GM23338 (cell line): ENCODE results near the gene KSR2. TPM values are rescaled to one million over a fixed set of nuclear protein-coding genes. Genes with fewer than 3 reads are reported as not detected.

Experiments used
- ATAC-seq: fragments of 200-7000 bp; cut with Tn5 transposase; 3 replicates; pipeline ENCODE4 v1.9.1; 2020
- DNase-seq: peaks from one replicate; pipeline ENCODE4 v3.0.0-alpha.2; 2015; ENCODE audit warnings: low spot score
- H2AFZ ChIP-seq: fragments of 200-600 bp; sonication (generic); 2 replicates; pipeline ENCODE4 v1.8.0; 2016; ENCODE audit warnings: antibody characterized with exemption, mild to moderate bottlenecking, moderate library complexity
- H3F3A ChIP-seq: fragments of 200-600 bp; sonication (generic); replicated peaks from 2 replicates; pipeline ENCODE4 v1.8.0; 2017; ENCODE audit warnings: antibody characterized with exemption, mixed run types, low read depth
- H3K27ac ChIP-seq: fragments of 200-600 bp; sonication (generic); 2 replicates; pipeline ENCODE4 v1.6.1; 2016; ENCODE audit warnings: low read depth
- H3K27me3 ChIP-seq: fragments of 200-600 bp; sonication (generic); 2 replicates; pipeline ENCODE4 v1.8.0; 2016; ENCODE audit warnings: mild to moderate bottlenecking, mixed run types, moderate library complexity; ENCODE audit not compliant: insufficient read depth
- H3K36me3 ChIP-seq: fragments of 200-600 bp; sonication (generic); 2 replicates; pipeline ENCODE4 v1.8.0; 2016; ENCODE audit warnings: mild to moderate bottlenecking; ENCODE audit not compliant: insufficient read depth
- H3K4me1 ChIP-seq: fragments of 200-600 bp; sonication (generic); 2 replicates; pipeline ENCODE4 v1.8.0; 2016; ENCODE audit warnings: mild to moderate bottlenecking, moderate library complexity; ENCODE audit not compliant: insufficient read depth
- H3K4me2 ChIP-seq: fragments of 200-600 bp; sonication (generic); 2 replicates; pipeline ENCODE4 v1.7.1; 2017; ENCODE audit warnings: mixed run types
- H3K4me3 ChIP-seq: fragments of 200-600 bp; sonication (generic); 2 replicates; pipeline ENCODE4 v1.6.1; 2016; ENCODE audit warnings: mixed run types
- H3K79me2 ChIP-seq: fragments of 200-600 bp; sonication (generic); replicated peaks from 2 replicates; pipeline ENCODE4 v1.8.0; 2017; ENCODE audit warnings: mild to moderate bottlenecking; ENCODE audit not compliant: insufficient read depth
- H3K9me2 ChIP-seq: fragments of 200-600 bp; sonication (generic); 2 replicates; pipeline ENCODE4 v1.8.0; 2017; ENCODE audit not compliant: insufficient read depth
- H4K20me1 ChIP-seq: fragments of 200-600 bp; sonication (generic); replicated peaks from 2 replicates; pipeline ENCODE4 v1.8.0; 2017; ENCODE audit warnings: mild to moderate bottlenecking; ENCODE audit not compliant: insufficient read depth
- H3K27ac Mint-ChIP-seq: 2 replicates; pipeline ENCODE4 v1.8.0; 2020; ENCODE audit warnings: inconsistent platforms, mild to moderate bottlenecking, moderate library complexity, mixed read lengths
- H3K27me3 Mint-ChIP-seq: 3 replicates; pipeline ENCODE4 v1.8.0; 2022; ENCODE audit warnings: low read depth, mild to moderate bottlenecking, moderate library complexity, mixed read lengths, inconsistent platforms; ENCODE audit not compliant: insufficient read depth, poor library complexity
- H3K36me3 Mint-ChIP-seq: 3 replicates; pipeline ENCODE4 v1.8.0; 2021; ENCODE audit warnings: low read depth, mild to moderate bottlenecking, inconsistent platforms, moderate library complexity, mixed read lengths
- H3K4me1 Mint-ChIP-seq: 3 replicates; pipeline ENCODE4 v1.8.0; 2020; ENCODE audit warnings: mild to moderate bottlenecking, inconsistent platforms, mixed read lengths
- H3K4me3 Mint-ChIP-seq: 3 replicates; pipeline ENCODE4 v1.8.0; 2021; ENCODE audit warnings: moderate library complexity, mild to moderate bottlenecking, inconsistent platforms, mixed read lengths
- H3K9me3 Mint-ChIP-seq: 3 replicates; pipeline ENCODE4 v1.8.0; 2020; ENCODE audit warnings: moderate library complexity, mild to moderate bottlenecking, inconsistent platforms, mixed read lengths
- CREB1 ChIP-seq: fragments of 250-450 bp; sonication (Bioruptor Pico); IDR thresholded peaks from 2 replicates; pipeline ENCODE4 v1.5.0; 2020; ENCODE audit warnings: low read depth, mild to moderate bottlenecking, moderate library complexity
- EZH2 ChIP-seq: fragments of 200-600 bp; sonication (generic); IDR thresholded peaks from one replicate; pipeline ENCODE4 v1.8.0; 2017; ENCODE audit warnings: antibody characterized with exemption, mild to moderate bottlenecking, low read depth; ENCODE audit not compliant: unreplicated experiment
- EZH2phosphoT487 ChIP-seq: fragments of 200-600 bp; sonication (generic); IDR thresholded peaks from one replicate; pipeline ENCODE4 v1.8.1; 2018; ENCODE audit warnings: antibody characterized with exemption; ENCODE audit not compliant: unreplicated experiment
- JUNB ChIP-seq: IDR thresholded peaks from one replicate; pipeline ENCODE4 v1.6.1; 2016; ENCODE audit warnings: antibody characterized with exemption; ENCODE audit not compliant: unreplicated experiment
- NANOG ChIP-seq: IDR thresholded peaks from 2 replicates; pipeline ENCODE4 v1.6.1; 2016; ENCODE audit warnings: antibody characterized with exemption, borderline replicate concordance
- POLR2AphosphoS5 ChIP-seq: IDR thresholded peaks from 2 replicates; pipeline ENCODE4 v1.6.1; 2016; ENCODE audit warnings: antibody characterized with exemption, low read depth
- STAT1 ChIP-seq: IDR thresholded peaks from one replicate; pipeline ENCODE4 v1.6.1; 2016; ENCODE audit warnings: antibody characterized with exemption; ENCODE audit not compliant: unreplicated experiment
- ZNF114 ChIP-seq: fragments of 250-450 bp; sonication (Bioruptor Pico); IDR thresholded peaks from 2 replicates; pipeline ENCODE4 v1.5.0; 2020; ENCODE audit warnings: mild to moderate bottlenecking, moderate library complexity
- ZNF331 ChIP-seq: fragments of 250-450 bp; sonication (Bioruptor Pico); IDR thresholded peaks from 2 replicates; pipeline ENCODE4 v1.5.0; 2020; ENCODE audit warnings: low read depth, mild to moderate bottlenecking, moderate library complexity
- polyA plus RNA-seq: library from polyadenylated mRNA; unstranded; fragments of >200 nt; fragmentation: Nextera tagmentation; extraction: Ambion mirVana; gene quantifications from 2 replicates; pipeline ENCODE4 v1.2.1, GENCODE V29; 2016
- total RNA-seq: library from RNA; depleted of rRNA; stranded (reverse); fragments of >200 nt; shearing (Covaris generic); gene quantifications from 2 replicates; pipeline ENCODE4 v1.2.3, GENCODE V29; 2014
- TF ChIP-seq, protein P1 (sequence below), 2 experiments: fragments of 200-600 bp in 1 of 2; sonication (generic) in 1 of 2; conservative IDR thresholded peaks; 2 replicates each; pipeline versions ENCODE4 v1.5.1 to v1.6.1; 2016 to 2017; ENCODE audit warnings: antibody characterized with exemption in 2 of 2, low read depth in 2 of 2, mild to moderate bottlenecking in 2 of 2, moderate library complexity in 1 of 2
- TF ChIP-seq, protein P2 (sequence below): IDR thresholded peaks from 2 replicates; pipeline ENCODE4 v1.6.1; 2016; ENCODE audit warnings: antibody characterized with exemption
- TF ChIP-seq, protein P3 (sequence below): fragments of 250-450 bp; sonication (Bioruptor Pico); IDR thresholded peaks from 2 replicates; pipeline ENCODE4 v1.5.0; 2020; ENCODE audit warnings: mild to moderate bottlenecking, moderate library complexity
- TF ChIP-seq, protein P4 (sequence below): IDR thresholded peaks from one replicate; pipeline ENCODE4 v1.6.1; 2018; ENCODE audit warnings: antibody characterized with exemption; ENCODE audit not compliant: unreplicated experiment

Gene KSR2
- total and polyA plus RNA-seq, 2 experiments from 2014 or later: 1.1 to 2.7 TPM

DNA sequence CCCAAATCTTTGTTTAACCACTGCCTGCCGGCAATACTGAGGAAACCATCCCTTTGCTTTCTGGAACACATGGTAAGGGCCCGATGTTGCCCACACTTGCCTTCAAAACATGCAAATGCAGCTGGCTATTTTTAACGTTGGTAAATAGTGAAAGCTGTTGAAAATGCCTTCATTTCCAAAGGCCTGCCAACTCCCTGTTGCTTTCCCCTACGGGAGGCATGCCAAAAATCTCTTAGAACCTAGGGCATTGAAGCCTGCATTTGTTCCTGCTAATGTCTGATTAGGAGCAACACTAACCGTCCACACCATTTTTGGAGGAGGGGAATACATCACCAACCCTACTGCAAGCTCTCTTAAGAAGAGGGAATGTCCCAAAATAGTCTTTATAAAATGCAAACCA is 454.8 kb downstream of the KSR2 start:
- TF ChIP-seq, protein P1, sequence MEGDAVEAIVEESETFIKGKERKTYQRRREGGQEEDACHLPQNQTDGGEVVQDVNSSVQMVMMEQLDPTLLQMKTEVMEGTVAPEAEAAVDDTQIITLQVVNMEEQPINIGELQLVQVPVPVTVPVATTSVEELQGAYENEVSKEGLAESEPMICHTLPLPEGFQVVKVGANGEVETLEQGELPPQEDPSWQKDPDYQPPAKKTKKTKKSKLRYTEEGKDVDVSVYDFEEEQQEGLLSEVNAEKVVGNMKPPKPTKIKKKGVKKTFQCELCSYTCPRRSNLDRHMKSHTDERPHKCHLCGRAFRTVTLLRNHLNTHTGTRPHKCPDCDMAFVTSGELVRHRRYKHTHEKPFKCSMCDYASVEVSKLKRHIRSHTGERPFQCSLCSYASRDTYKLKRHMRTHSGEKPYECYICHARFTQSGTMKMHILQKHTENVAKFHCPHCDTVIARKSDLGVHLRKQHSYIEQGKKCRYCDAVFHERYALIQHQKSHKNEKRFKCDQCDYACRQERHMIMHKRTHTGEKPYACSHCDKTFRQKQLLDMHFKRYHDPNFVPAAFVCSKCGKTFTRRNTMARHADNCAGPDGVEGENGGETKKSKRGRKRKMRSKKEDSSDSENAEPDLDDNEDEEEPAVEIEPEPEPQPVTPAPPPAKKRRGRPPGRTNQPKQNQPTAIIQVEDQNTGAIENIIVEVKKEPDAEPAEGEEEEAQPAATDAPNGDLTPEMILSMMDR (conservative IDR thresholded peaks at IDR 0.05; ENCODE audit: low read depth in 2 of 2): no peak
- TF ChIP-seq STAT1: no peak
- TF ChIP-seq NANOG: no peak
- TF ChIP-seq ZNF114 (CRISPR knock-in tag): no peak
- TF ChIP-seq, protein P2, sequence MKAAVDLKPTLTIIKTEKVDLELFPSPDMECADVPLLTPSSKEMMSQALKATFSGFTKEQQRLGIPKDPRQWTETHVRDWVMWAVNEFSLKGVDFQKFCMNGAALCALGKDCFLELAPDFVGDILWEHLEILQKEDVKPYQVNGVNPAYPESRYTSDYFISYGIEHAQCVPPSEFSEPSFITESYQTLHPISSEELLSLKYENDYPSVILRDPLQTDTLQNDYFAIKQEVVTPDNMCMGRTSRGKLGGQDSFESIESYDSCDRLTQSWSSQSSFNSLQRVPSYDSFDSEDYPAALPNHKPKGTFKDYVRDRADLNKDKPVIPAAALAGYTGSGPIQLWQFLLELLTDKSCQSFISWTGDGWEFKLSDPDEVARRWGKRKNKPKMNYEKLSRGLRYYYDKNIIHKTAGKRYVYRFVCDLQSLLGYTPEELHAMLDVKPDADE: no peak
- no peak for TF ChIP-seq CREB1
- TF ChIP-seq EZH2: no peak
- TF ChIP-seq ZNF331 (CRISPR knock-in tag): no peak
- TF ChIP-seq POLR2AphosphoS5: no peak
- no peak for TF ChIP-seq EZH2phosphoT487
- TF ChIP-seq, protein P3, sequence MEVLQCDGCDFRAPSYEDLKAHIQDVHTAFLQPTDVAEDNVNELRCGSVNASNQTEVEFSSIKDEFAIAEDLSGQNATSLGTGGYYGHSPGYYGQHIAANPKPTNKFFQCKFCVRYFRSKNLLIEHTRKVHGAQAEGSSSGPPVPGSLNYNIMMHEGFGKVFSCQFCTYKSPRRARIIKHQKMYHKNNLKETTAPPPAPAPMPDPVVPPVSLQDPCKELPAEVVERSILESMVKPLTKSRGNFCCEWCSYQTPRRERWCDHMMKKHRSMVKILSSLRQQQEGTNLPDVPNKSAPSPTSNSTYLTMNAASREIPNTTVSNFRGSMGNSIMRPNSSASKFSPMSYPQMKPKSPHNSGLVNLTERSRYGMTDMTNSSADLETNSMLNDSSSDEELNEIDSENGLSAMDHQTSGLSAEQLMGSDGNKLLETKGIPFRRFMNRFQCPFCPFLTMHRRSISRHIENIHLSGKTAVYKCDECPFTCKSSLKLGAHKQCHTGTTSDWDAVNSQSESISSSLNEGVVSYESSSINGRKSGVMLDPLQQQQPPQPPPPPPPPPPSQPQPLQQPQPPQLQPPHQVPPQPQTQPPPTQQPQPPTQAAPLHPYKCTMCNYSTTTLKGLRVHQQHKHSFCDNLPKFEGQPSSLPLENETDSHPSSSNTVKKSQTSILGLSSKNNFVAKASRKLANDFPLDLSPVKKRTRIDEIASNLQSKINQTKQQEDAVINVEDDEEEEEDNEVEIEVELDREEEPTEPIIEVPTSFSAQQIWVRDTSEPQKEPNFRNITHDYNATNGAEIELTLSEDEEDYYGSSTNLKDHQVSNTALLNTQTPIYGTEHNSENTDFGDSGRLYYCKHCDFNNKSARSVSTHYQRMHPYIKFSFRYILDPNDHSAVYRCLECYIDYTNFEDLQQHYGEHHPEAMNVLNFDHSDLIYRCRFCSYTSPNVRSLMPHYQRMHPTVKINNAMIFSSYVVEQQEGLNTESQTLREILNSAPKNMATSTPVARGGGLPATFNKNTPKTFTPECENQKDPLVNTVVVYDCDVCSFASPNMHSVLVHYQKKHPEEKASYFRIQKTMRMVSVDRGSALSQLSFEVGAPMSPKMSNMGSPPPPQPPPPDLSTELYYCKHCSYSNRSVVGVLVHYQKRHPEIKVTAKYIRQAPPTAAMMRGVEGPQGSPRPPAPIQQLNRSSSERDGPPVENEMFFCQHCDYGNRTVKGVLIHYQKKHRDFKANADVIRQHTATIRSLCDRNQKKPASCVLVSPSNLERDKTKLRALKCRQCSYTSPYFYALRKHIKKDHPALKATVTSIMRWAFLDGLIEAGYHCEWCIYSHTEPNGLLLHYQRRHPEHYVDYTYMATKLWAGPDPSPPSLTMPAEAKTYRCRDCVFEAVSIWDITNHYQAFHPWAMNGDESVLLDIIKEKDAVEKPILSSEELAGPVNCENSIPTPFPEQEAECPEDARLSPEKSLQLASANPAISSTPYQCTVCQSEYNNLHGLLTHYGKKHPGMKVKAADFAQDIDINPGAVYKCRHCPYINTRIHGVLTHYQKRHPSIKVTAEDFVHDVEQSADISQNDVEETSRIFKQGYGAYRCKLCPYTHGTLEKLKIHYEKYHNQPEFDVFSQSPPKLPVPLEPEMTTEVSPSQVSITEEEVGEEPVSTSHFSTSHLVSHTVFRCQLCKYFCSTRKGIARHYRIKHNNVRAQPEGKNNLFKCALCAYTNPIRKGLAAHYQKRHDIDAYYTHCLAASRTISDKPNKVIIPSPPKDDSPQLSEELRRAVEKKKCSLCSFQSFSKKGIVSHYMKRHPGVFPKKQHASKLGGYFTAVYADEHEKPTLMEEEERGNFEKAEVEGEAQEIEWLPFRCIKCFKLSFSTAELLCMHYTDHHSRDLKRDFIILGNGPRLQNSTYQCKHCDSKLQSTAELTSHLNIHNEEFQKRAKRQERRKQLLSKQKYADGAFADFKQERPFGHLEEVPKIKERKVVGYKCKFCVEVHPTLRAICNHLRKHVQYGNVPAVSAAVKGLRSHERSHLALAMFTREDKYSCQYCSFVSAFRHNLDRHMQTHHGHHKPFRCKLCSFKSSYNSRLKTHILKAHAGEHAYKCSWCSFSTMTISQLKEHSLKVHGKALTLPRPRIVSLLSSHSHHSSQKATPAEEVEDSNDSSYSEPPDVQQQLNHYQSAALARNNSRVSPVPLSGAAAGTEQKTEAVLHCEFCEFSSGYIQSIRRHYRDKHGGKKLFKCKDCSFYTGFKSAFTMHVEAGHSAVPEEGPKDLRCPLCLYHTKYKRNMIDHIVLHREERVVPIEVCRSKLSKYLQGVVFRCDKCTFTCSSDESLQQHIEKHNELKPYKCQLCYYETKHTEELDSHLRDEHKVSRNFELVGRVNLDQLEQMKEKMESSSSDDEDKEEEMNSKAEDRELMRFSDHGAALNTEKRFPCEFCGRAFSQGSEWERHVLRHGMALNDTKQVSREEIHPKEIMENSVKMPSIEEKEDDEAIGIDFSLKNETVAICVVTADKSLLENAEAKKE (CRISPR knock-in tag): no peak
- TF ChIP-seq JUNB: no peak
- TF ChIP-seq, protein P4, sequence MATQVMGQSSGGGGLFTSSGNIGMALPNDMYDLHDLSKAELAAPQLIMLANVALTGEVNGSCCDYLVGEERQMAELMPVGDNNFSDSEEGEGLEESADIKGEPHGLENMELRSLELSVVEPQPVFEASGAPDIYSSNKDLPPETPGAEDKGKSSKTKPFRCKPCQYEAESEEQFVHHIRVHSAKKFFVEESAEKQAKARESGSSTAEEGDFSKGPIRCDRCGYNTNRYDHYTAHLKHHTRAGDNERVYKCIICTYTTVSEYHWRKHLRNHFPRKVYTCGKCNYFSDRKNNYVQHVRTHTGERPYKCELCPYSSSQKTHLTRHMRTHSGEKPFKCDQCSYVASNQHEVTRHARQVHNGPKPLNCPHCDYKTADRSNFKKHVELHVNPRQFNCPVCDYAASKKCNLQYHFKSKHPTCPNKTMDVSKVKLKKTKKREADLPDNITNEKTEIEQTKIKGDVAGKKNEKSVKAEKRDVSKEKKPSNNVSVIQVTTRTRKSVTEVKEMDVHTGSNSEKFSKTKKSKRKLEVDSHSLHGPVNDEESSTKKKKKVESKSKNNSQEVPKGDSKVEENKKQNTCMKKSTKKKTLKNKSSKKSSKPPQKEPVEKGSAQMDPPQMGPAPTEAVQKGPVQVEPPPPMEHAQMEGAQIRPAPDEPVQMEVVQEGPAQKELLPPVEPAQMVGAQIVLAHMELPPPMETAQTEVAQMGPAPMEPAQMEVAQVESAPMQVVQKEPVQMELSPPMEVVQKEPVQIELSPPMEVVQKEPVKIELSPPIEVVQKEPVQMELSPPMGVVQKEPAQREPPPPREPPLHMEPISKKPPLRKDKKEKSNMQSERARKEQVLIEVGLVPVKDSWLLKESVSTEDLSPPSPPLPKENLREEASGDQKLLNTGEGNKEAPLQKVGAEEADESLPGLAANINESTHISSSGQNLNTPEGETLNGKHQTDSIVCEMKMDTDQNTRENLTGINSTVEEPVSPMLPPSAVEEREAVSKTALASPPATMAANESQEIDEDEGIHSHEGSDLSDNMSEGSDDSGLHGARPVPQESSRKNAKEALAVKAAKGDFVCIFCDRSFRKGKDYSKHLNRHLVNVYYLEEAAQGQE: no peak
- Mint-ChIP-seq H3K27ac (peak overlapping the region; percentile 41; the same call in 1 of the 2 replicates), H3K36me3 (no peaks in the 10 kb centered on the region; the same call in 2 of the 3 replicates), H3K27me3 (peaks cover 8% of the 10 kb centered on the region), H3K9me3 (no peaks in the 10 kb centered on the region), H3K4me1 (peaks cover 37% of the 10 kb centered on the region), H3K4me3 (no peak overlapping the region)
- Histone ChIP-seq H4K20me1 (no peaks in the 10 kb centered on the region), H3K27me3 (no peaks in the 10 kb centered on the region), H3K27ac (no peak overlapping the region), H3F3A (no peaks in the 10 kb centered on the region), H3K9me2 (0 out of 2 replicates have a peak, but pooled peaks cover 4% of the 10 kb centered on the region), H3K4me2 (no peak overlapping the region), H3K36me3 (no peaks in the 10 kb centered on the region), H3K4me3 (no peak overlapping the region), H3K79me2 (no peaks in the 10 kb centered on the region), H3K4me1 (peaks cover 18% of the 10 kb centered on the region), H2AFZ (no peak overlapping the region; the same call in 1 of the 2 replicates)
- DNase-seq (peak; percentile 33), ATAC-seq (peak; percentile 63)
